ENCODE data around the gene SIX2.

GRCh38 chr2:44967727-44968432 is 41.4 kb downstream of the SIX2 start:
- no peak for TF ChIP-seq CTCF (conservative IDR thresholded peaks at IDR 0.05 in 1 of 2, IDR thresholded peaks at IDR 0.05 in 1 of 2; ENCODE audit: low read depth in 1 of 2, low read length in 2 of 2)
- no peak for TF ChIP-seq EZH2 (IDR thresholded peaks at IDR 0.05; ENCODE audit: low read length, missing control alignments)
